Spleen (tissue), 11 donors: ENCODE data around the gene TNFRSF25. TPM values are rescaled to one million over a fixed set of nuclear protein-coding genes. Genes with fewer than 3 reads are reported as not detected.

Experiments used
- DNase-seq: peaks from one replicate; pipeline ENCODE4 v3.0.0-alpha.2; 2020
- H3K27ac ChIP-seq, 8 donors: fragments of 200-600 bp; sonication (generic) in 7 of 8; 1 replicate in 4 of 8; 2 replicates in 4 of 8; pipeline versions ENCODE4 v1.5.0 to v1.8.0; 2016 to 2021; ENCODE audit warnings: inconsistent platforms in 4 of 8, mild to moderate bottlenecking in 4 of 8, moderate library complexity in 1 of 8
- H3K27me3 ChIP-seq, 7 donors: fragments of 200-600 bp; sonication (generic) in 6 of 7; replicated peaks in 1 of 7; 1 replicate in 4 of 7; 2 replicates in 3 of 7; pipeline versions ENCODE4 v1.5.0 to v1.8.0; 2016 to 2021; ENCODE audit warnings: inconsistent platforms in 3 of 7, mild to moderate bottlenecking in 1 of 7
- H3K36me3 ChIP-seq, 6 donors: fragments of 200-600 bp; sonication (generic) in 5 of 6; 1 replicate in 4 of 6; 2 replicates in 2 of 6; pipeline versions ENCODE4 v1.5.0 to v1.8.0; 2016 to 2021; ENCODE audit warnings: inconsistent platforms in 2 of 6
- H3K4me1 ChIP-seq, 6 donors: fragments of 200-600 bp; sonication (generic) in 5 of 6; 1 replicate in 3 of 6; 2 replicates in 3 of 6; pipeline versions ENCODE4 v1.5.0 to v1.8.0; 2016 to 2021; ENCODE audit warnings: inconsistent platforms in 3 of 6
- H3K4me3 ChIP-seq, 8 donors: fragments of 200-600 bp; sonication (generic) in 7 of 8; 1 replicate in 4 of 8; 2 replicates in 4 of 8; pipeline versions ENCODE4 v1.5.0 to v1.8.0; 2016 to 2021; ENCODE audit warnings: inconsistent platforms in 4 of 8, mild to moderate bottlenecking in 4 of 8, moderate library complexity in 2 of 8
- H3K9me3 ChIP-seq, 8 donors: fragments of 200-600 bp; sonication (generic) in 7 of 8; 1 replicate in 4 of 8; 2 replicates in 4 of 8; pipeline versions ENCODE4 v1.5.0 to v1.8.0; 2016 to 2021; ENCODE audit warnings: inconsistent platforms in 4 of 8
- CTCF ChIP-seq, 11 experiments: fragments of 200-600 bp in 7 of 11; fragments of 450-650 bp in 4 of 11; sonication (generic) in 4 of 11; IDR thresholded peaks in 8 of 11; conservative IDR thresholded peaks in 3 of 11; 1 replicate in 7 of 11; 2 replicates in 4 of 11; pipeline versions ENCODE4 v1.4.0 to v1.8.0; 2016 to 2021; ENCODE audit warnings: antibody characterized with exemption in 11 of 11, inconsistent platforms in 4 of 11, mild to moderate bottlenecking in 1 of 11
- POLR2A ChIP-seq, 3 donors: fragments of 450-650 bp; IDR thresholded peaks; one replicate each; pipeline ENCODE4 v1.5.1; 2017; ENCODE audit warnings: antibody characterized with exemption in 3 of 3, mild to moderate bottlenecking in 1 of 3
- POLR2AphosphoS5 ChIP-seq, 3 donors: sonication (generic); formaldehyde crosslinking; IDR thresholded peaks; one replicate each; pipeline ENCODE4 v1.5.1; 2017; ENCODE audit warnings: antibody characterized with exemption in 3 of 3
- WGBS, 5 donors: extraction: QIAGEN DNeasy Blood & Tissue Kit in 3 of 5; methylation state at CpG; one replicate each; pipeline versions ENCODE4 v1.1.5 to v1.1.7; 2013 to 2018; 5-methylcytosine and 5-hydroxymethylcytosine counted together
- intact Hi-C: fragments of 100-400 bp; cut with DNase I; formaldehyde crosslinking; loops from one replicate; pipeline ENCODE4 v1.15.0; 2023; ENCODE audit warnings: low total_unique reads
- microRNA-seq, 3 donors: library from miRNA; unstranded; fragments of <30 nt; microRNA quantifications; one replicate each; pipeline versions ENCODE4 to v1.1.0, GENCODE V29; 2019 to 2020
- polyA plus RNA-seq, 3 donors: library from polyadenylated mRNA; stranded (reverse); fragments of 200-250 nt; gene quantifications; one replicate each; pipeline ENCODE4 v1.2.1, GENCODE V29; 2013
- small RNA-seq, 4 donors: library from RNA; depleted of rRNA; stranded (forward); fragments of <200 nt; gene quantifications; one replicate each; pipeline ENCODE3, GENCODE V24; 2016
- total RNA-seq, 7 donors: library from RNA; depleted of rRNA in 3 of 7; stranded (reverse); fragments of >200 nt in 3 of 7; fragmentation: NEBNext Ultra II Directional in 4 of 7; extraction: Animal tissue kit (Norgen Biotek cat#: 25700) in 4 of 7; gene quantifications; one replicate each; pipeline versions ENCODE4 v1.1.0 to v1.2.1, GENCODE V29; 2016 to 2021
- donor health status: healthy with polysubstance abuse.
- donor health status: DM: no; HTN: no; CAD: no; lungs with moderate emphysema.
- donor health status: DM: no; HTN: no; CAD: no.
- donor health status: Bipolar disorder and iron deficiency.
- donor health status: healthy.
- donor health status: DM: no; HTN: no; CAD: no.
- donor health status: DM: yes; HTN: yes; CAD: no.

TNFRSF25 gene
- total and polyA plus RNA-seq, 10 donors: 30.9 to 147 (median 66.8) TPM

- Histone ChIP-seq H3K4me1 (peaks cover 10 to 26% (median 20%) of the 10 kb centered on the region in 6 donors), H3K9me3 (no peaks in the 10 kb centered on the region), H3K4me3 (no peak overlapping the region), H3K36me3 (no peaks in the 10 kb centered on the region), H3K27me3 (peaks cover 12 to 91% (median 62%) of the 10 kb centered on the region in 7 donors), H3K27ac (no peak overlapping the region)
- intact Hi-C loops: no loop called here
- WGBS, 5 donors: 59 to 65% (median 63%) methylated on average over 16 to 17 of the region's 17 CpGs
- DNase-seq: no peak
- TF ChIP-seq POLR2AphosphoS5 (IDR thresholded peaks at IDR 0.05): no peak
These were observed 50.9 kb downstream of the TNFRSF25 start for GRCh38 chr1:6414881-6415626.

- no peaks in the 10 kb centered on the region for H3K36me3 ChIP-seq
- H3K4me1 ChIP-seq: peaks cover 5 to 20% (median 14%) of the 10 kb centered on the region in 6 donors
- DNase-seq: no peak
- H3K27me3 ChIP-seq: peaks cover 8 to 85% (median 55%) of the 10 kb centered on the region in 7 donors
- intact Hi-C loops: no loop called here
- H3K9me3 ChIP-seq: no peaks in the 10 kb centered on the region
- H3K27ac ChIP-seq: no peak overlapping the region
- WGBS, 5 donors: 7 to 12% (median 8%) methylated on average over 14 to 15 of the region's 15 CpGs
- no peak overlapping the region for H3K4me3 ChIP-seq
- TF ChIP-seq POLR2A (IDR thresholded peaks at IDR 0.05) (no peak), CTCF (IDR thresholded peaks at IDR 0.05 in 8 of 11, conservative IDR thresholded peaks at IDR 0.05 in 3 of 11) (peak in 5 of 11 experiments; percentile 15 to 43 (median 36)), POLR2AphosphoS5 (IDR thresholded peaks at IDR 0.05) (no peak)
These were observed 51.5 kb downstream of the TNFRSF25 start for GRCh38 chr1:6414443-6414844.

GRCh38 chr1:6412896-6413295 lies 53.1 kb downstream of the TNFRSF25 start:
- Histone ChIP-seq H3K9me3 (no peaks in the 10 kb centered on the region), H3K27me3 (peaks cover 0 to 70% (median 40%) of the 10 kb centered on the region in 7 donors), H3K4me3 (no peak overlapping the region), H3K27ac (no peak overlapping the region), H3K36me3 (no peaks in the 10 kb centered on the region), H3K4me1 (peaks cover 0 to 8% (median 3%) of the 10 kb centered on the region in 6 donors)
- TF ChIP-seq CTCF (IDR thresholded peaks at IDR 0.05 in 8 of 11, conservative IDR thresholded peaks at IDR 0.05 in 3 of 11): no peak
- TF ChIP-seq POLR2A (IDR thresholded peaks at IDR 0.05): no peak
- TF ChIP-seq POLR2AphosphoS5 (IDR thresholded peaks at IDR 0.05): no peak
- intact Hi-C loops: no loop called here
- DNase-seq: no peak
- 64 to 80% (median 70%) methylated on average over 6 of the region's 6 CpGs for WGBS, 5 donors

Small RNA genes within 50 kb of the gene (microRNA-seq; reads per million reads assigned to microRNA genes)
- gene MIR4252: 0 reads per million in 3 donors

Small RNA genes within 50 kb of the gene (small RNA-seq; reads per million reads assigned to genes)
- gene MIR4252: 0 reads per million in 4 donors

Other genes starting within 250 kb of the TNFRSF25 start
- 10 to 100 TPM; 19.8 to 34.6 (median 30.7) TPM for gene ICMT, start 230.2 kb downstream of the TNFRSF25 start, total RNA-seq
- gene ICMT, start 230.2 kb downstream of the TNFRSF25 start, polyA plus RNA-seq: 10 to 100 TPM in 1 of 3 donors, 1 to 10 TPM in 2; 5.2 to 13.3 (median 8.3) TPM
- gene HES3, start 222.0 kb downstream of the TNFRSF25 start, total RNA-seq: not detected
- gene HES3, start 222.0 kb downstream of the TNFRSF25 start, polyA plus RNA-seq: not detected
- 10 to 100 TPM in 6 of 7 donors, 1 to 10 TPM in 1; 7.1 to 26.6 (median 12.9) TPM for gene GPR153, start 205.1 kb downstream of the TNFRSF25 start, total RNA-seq
- 1 to 10 TPM; 2.1 to 5.7 (median 2.5) TPM for gene GPR153, start 205.1 kb downstream of the TNFRSF25 start, polyA plus RNA-seq
- gene ACOT7, start 72.4 kb downstream of the TNFRSF25 start, total RNA-seq: 10 to 100 TPM; 11.3 to 31.5 (median 18.1) TPM
- 10 to 100 TPM; 10.6 to 26.7 (median 22.5) TPM for gene ACOT7, start 72.4 kb downstream of the TNFRSF25 start, polyA plus RNA-seq
- gene HES2, start 46.3 kb downstream of the TNFRSF25 start, total RNA-seq: under 1 TPM in 2 of 7 donors, not detected in 5; 0.22 to 0.26 TPM
- gene HES2, start 46.3 kb downstream of the TNFRSF25 start, polyA plus RNA-seq: 1 to 10 TPM in 1 of 3 donors, under 1 TPM in 1, not detected in 1; 0.02 to 1.3 TPM
- gene ESPN, start 41.4 kb downstream of the TNFRSF25 start, total RNA-seq: 1 to 10 TPM in 4 of 7 donors, under 1 TPM in 2, not detected in 1; 0.43 to 6.0 (median 1.5) TPM
- under 1 TPM; 0.26 to 0.54 (median 0.50) TPM for gene ESPN, start 41.4 kb downstream of the TNFRSF25 start, polyA plus RNA-seq
- 100 to 1,000 TPM in 1 of 7 donors, 10 to 100 TPM in 6; 34.7 to 120 (median 60.1) TPM for gene PLEKHG5, start 25.5 kb upstream of the TNFRSF25 start, total RNA-seq
- gene PLEKHG5, start 25.5 kb upstream of the TNFRSF25 start, polyA plus RNA-seq: 10 to 100 TPM in 2 of 3 donors, 1 to 10 TPM in 1; 6.4 to 66.9 (median 29.7) TPM
- gene NOL9, start 88.3 kb upstream of the TNFRSF25 start, total RNA-seq: 10 to 100 TPM; 30.5 to 55.2 (median 51.5) TPM
- 10 to 100 TPM in 1 of 3 donors, 1 to 10 TPM in 2; 4.2 to 10.0 (median 5.8) TPM for gene NOL9, start 88.3 kb upstream of the TNFRSF25 start, polyA plus RNA-seq
- under 1 TPM; 0.13 to 0.88 (median 0.56) TPM for gene TAS1R1, start 89.1 kb upstream of the TNFRSF25 start, total RNA-seq
- under 1 TPM; 0.09 to 0.51 (median 0.33) TPM for gene TAS1R1, start 89.1 kb upstream of the TNFRSF25 start, polyA plus RNA-seq
- gene ZBTB48, start 113.8 kb upstream of the TNFRSF25 start, total RNA-seq: 10 to 100 TPM; 23.5 to 61.0 (median 48.0) TPM
- 100 to 1,000 TPM in 1 of 3 donors, 10 to 100 TPM in 2; 53.1 to 131 (median 89.3) TPM for gene ZBTB48, start 113.8 kb upstream of the TNFRSF25 start, polyA plus RNA-seq
- 10 to 100 TPM; 18.5 to 41.5 (median 29.4) TPM for gene KLHL21, start 136.7 kb upstream of the TNFRSF25 start, total RNA-seq
- gene KLHL21, start 136.7 kb upstream of the TNFRSF25 start, polyA plus RNA-seq: 10 to 100 TPM in 1 of 3 donors, 1 to 10 TPM in 2; 5.0 to 12.0 (median 6.2) TPM
- 10 to 100 TPM in 4 of 7 donors, 1 to 10 TPM in 3; 6.6 to 14.0 (median 10.5) TPM for gene PHF13, start 147.6 kb upstream of the TNFRSF25 start, total RNA-seq
- 1 to 10 TPM; 3.4 to 6.0 (median 4.4) TPM for gene PHF13, start 147.6 kb upstream of the TNFRSF25 start, polyA plus RNA-seq
- 10 to 100 TPM; 13.0 to 27.1 (median 15.5) TPM for gene THAP3, start 158.7 kb upstream of the TNFRSF25 start, total RNA-seq
- 10 to 100 TPM; 21.5 to 29.1 (median 24.0) TPM for gene THAP3, start 158.7 kb upstream of the TNFRSF25 start, polyA plus RNA-seq
- gene DNAJC11, start 235.6 kb upstream of the TNFRSF25 start, total RNA-seq: 10 to 100 TPM; 40.8 to 66.9 (median 58.0) TPM
- gene DNAJC11, start 235.6 kb upstream of the TNFRSF25 start, polyA plus RNA-seq: 10 to 100 TPM; 13.3 to 31.1 (median 27.9) TPM